PC-3 (cell line): Measurements from ENCODE around the gene LRP1B. TPM values are rescaled to one million over a fixed set of nuclear protein-coding genes. Genes with fewer than 3 reads are reported as not detected.
A peak's percentile ranks its signal among the peaks of the same experiment; 100 is the strongest.

ENCODE experiments used
- ATAC-seq: fragments of 200-7000 bp; cut with Tn5 transposase; 2 replicates; pipeline ENCODE4 v1.9.1; 2020; ENCODE audit warnings: mild to moderate bottlenecking, moderate library complexity
- BruUV-seq: library from RNA; stranded (reverse); fragments of 400-500 nt; replicated peaks from 2 replicates; lab custom pipeline; 2021; lab: Mats Ljungman, UMichigan
- CTCF ChIA-PET: fragments of 300-600 bp; sonication (Branson Sonifier 250); formaldehyde crosslinking; loops from one replicate; lab custom pipeline; 2022; ENCODE audit warnings: antibody characterized with exemption; lab: Charles Lee
- POLR2A ChIA-PET: fragments of 300-600 bp; sonication (Branson Sonifier 250); formaldehyde crosslinking; loops from one replicate; lab custom pipeline; 2022; ENCODE audit warnings: antibody characterized with exemption; ENCODE audit not compliant: unreplicated experiment; lab: Charles Lee
- DNase-seq: peaks from one replicate; pipeline ENCODE4 v3.0.0-alpha.2; 2015
- H2AFZ ChIP-seq: fragments of 300-600 bp; sonication (generic); 2 replicates; pipeline ENCODE4 v1.6.0; 2016; ENCODE audit warnings: antibody characterized with exemption, low read length
- H3F3A ChIP-seq: fragments of 300-600 bp; sonication (generic); one replicate; pipeline ENCODE4 v1.6.0; 2017; ENCODE audit warnings: antibody characterized with exemption, low read length, control low read depth, mild to moderate bottlenecking; ENCODE audit not compliant: unreplicated experiment
- H3K27ac ChIP-seq: fragments of 300-600 bp; sonication (generic); 2 replicates; pipeline ENCODE4 v1.5.1; 2016; ENCODE audit warnings: mild to moderate bottlenecking, low read length
- H3K27me3 ChIP-seq: fragments of 300-600 bp; sonication (generic); 2 replicates; pipeline ENCODE4 v1.6.1; 2016; ENCODE audit warnings: low read length, mixed read lengths
- H3K36me3 ChIP-seq: fragments of 300-600 bp; sonication (generic); 2 replicates; pipeline ENCODE4 v1.6.1; 2016; ENCODE audit warnings: low read depth, mixed run types, low read length, mixed read lengths
- H3K4me1 ChIP-seq: fragments of 300-600 bp; sonication (generic); 2 replicates; pipeline ENCODE4 v1.5.1; 2016; ENCODE audit warnings: low read length; ENCODE audit not compliant: insufficient read depth
- H3K4me2 ChIP-seq: fragments of 300-600 bp; sonication (generic); 2 replicates; pipeline ENCODE4 v1.6.0; 2016; ENCODE audit warnings: low read length
- H3K4me3 ChIP-seq: fragments of 300-600 bp; sonication (generic); 2 replicates; pipeline ENCODE4 v1.5.1; 2016; ENCODE audit warnings: mild to moderate bottlenecking, low read length, mixed read lengths
- H3K79me2 ChIP-seq: fragments of 300-600 bp; sonication (generic); 2 replicates; pipeline ENCODE4 v1.6.1; 2017; ENCODE audit warnings: low read length, mixed read lengths
- H3K9ac ChIP-seq: fragments of 300-600 bp; sonication (generic); 2 replicates; pipeline ENCODE4 v1.6.0; 2016; ENCODE audit warnings: mild to moderate bottlenecking, low read length
- H3K9me2 ChIP-seq: fragments of 300-600 bp; sonication (generic); replicated peaks from 2 replicates; pipeline ENCODE4 v1.6.1; 2016; ENCODE audit warnings: mixed run types, low read length, mixed read lengths
- H3K9me3 ChIP-seq: fragments of 300-600 bp; sonication (generic); 2 replicates; pipeline ENCODE4 v1.6.1; 2016; ENCODE audit warnings: low read length, mixed read lengths
- H4K20me1 ChIP-seq: fragments of 300-600 bp; sonication (generic); 2 replicates; pipeline ENCODE4 v1.6.1; 2016; ENCODE audit warnings: low read length, mixed read lengths
- EZH2 ChIP-seq: fragments of 300-600 bp; sonication (generic); IDR thresholded peaks from one replicate; pipeline ENCODE4 v1.6.1; 2017; ENCODE audit warnings: antibody characterized with exemption, mild to moderate bottlenecking, low read length; ENCODE audit not compliant: unreplicated experiment
- EZH2phosphoT487 ChIP-seq: fragments of 300-600 bp; sonication (generic); IDR thresholded peaks from 2 replicates; pipeline ENCODE4 v1.6.1; 2018; ENCODE audit warnings: mild to moderate bottlenecking, antibody characterized with exemption, low read length, borderline replicate concordance
- intact Hi-C: fragments of 100-400 bp; cut with micrococcal nuclease; formaldehyde crosslinking; loops from 2 replicates; pipeline ENCODE4 v1.9.0; 2023
- total RNA-seq: library from RNA; depleted of rRNA; stranded (reverse); fragments of >200 nt; gene quantifications from 2 replicates; pipeline ENCODE4 v1.2.3, GENCODE V29; 2014
- TF ChIP-seq, protein P1 (sequence below): fragments of 300-600 bp; sonication (generic); conservative IDR thresholded peaks from 2 replicates; pipeline ENCODE4 v1.5.1; 2017; ENCODE audit warnings: antibody characterized with exemption, low read depth, mild to moderate bottlenecking, low read length

LRP1B gene
- total RNA-seq, 1 experiment from 2014 or later = 0.04 TPM

DNA sequence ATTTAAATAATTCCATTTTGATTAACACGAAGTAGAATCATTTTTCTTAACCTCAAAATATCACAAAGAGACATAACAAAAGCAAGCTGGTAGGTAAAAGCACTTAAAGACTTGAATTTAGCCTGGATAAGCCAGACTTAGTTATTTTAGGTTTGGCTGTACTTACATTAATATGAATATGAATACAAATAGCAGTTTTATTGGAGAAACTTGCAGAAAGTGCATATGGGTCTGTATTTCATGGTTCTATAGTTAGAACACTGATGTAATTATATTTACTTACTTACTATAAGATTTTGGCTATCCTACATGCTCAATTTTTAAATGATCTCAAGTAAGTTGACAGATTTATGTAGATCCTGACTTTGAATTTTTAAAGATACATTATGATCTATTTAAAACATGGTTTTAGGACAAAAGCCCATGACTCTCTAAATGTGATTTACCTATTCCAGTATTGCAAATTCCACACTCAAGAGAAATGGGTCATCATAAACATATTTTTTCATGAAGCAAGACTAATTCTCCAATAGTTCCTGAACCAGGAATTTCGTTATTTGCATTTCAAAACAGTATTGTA, 1775.2 kb downstream of the LRP1B start:
- ChIA-PET CTCF (no interaction called here), POLR2A (no interaction called here)
- Histone ChIP-seq H3K4me1 (peaks cover 9% of the 10 kb centered on the region), H3F3A (no peaks in the 10 kb centered on the region), H3K4me2 (no peak overlapping the region), H3K4me3 (no peak overlapping the region), H3K27ac (no peak overlapping the region), H3K9ac (no peak overlapping the region), H4K20me1 (no peaks in the 10 kb centered on the region), H3K9me3 (no peaks in the 10 kb centered on the region), H3K27me3 (no peaks in the 10 kb centered on the region), H3K36me3 (no peaks in the 10 kb centered on the region), H3K79me2 (no peaks in the 10 kb centered on the region), H2AFZ (no peak overlapping the region), H3K9me2 (no peaks in the 10 kb centered on the region)
- no peak for ATAC-seq
- no peak for DNase-seq
- no TSS peak for BruUV-seq
- intact Hi-C loops = no loop called here
- no peak for TF ChIP-seq EZH2
- TF ChIP-seq, protein P1, sequence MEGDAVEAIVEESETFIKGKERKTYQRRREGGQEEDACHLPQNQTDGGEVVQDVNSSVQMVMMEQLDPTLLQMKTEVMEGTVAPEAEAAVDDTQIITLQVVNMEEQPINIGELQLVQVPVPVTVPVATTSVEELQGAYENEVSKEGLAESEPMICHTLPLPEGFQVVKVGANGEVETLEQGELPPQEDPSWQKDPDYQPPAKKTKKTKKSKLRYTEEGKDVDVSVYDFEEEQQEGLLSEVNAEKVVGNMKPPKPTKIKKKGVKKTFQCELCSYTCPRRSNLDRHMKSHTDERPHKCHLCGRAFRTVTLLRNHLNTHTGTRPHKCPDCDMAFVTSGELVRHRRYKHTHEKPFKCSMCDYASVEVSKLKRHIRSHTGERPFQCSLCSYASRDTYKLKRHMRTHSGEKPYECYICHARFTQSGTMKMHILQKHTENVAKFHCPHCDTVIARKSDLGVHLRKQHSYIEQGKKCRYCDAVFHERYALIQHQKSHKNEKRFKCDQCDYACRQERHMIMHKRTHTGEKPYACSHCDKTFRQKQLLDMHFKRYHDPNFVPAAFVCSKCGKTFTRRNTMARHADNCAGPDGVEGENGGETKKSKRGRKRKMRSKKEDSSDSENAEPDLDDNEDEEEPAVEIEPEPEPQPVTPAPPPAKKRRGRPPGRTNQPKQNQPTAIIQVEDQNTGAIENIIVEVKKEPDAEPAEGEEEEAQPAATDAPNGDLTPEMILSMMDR = no peak
- TF ChIP-seq EZH2phosphoT487 = no peak

DNA sequence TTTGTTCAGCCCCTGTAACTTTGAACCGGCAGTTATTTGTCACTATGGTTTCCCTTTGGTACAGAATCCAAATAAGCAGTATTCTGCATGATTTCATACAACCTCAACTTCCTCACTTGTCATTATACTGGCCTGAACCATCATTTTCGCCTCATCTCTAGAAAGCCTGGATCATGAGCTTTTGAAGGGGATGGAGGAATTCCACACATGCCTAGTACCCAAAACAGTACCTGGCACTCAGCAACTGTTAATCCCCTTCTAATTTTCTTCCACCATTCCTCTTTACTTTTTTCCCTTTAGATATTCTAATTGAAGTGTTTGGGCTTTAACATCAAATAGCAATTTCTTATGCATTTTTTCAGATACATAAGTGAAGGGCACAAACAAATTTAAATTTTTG, 1776.3 kb downstream of the LRP1B start:
- TF ChIP-seq EZH2phosphoT487 = no peak
- Histone ChIP-seq H3K4me1 (peaks cover 9% of the 10 kb centered on the region), H3K27ac (no peak overlapping the region), H3F3A (no peaks in the 10 kb centered on the region), H3K4me3 (no peak overlapping the region), H4K20me1 (no peaks in the 10 kb centered on the region), H2AFZ (no peak overlapping the region), H3K9ac (no peak overlapping the region), H3K79me2 (no peaks in the 10 kb centered on the region), H3K27me3 (no peaks in the 10 kb centered on the region), H3K4me2 (no peak overlapping the region), H3K9me3 (no peaks in the 10 kb centered on the region), H3K36me3 (no peaks in the 10 kb centered on the region), H3K9me2 (no peaks in the 10 kb centered on the region)
- intact Hi-C loops = no loop called here
- no TSS peak for BruUV-seq
- DNase-seq (no peak), ATAC-seq (no peak)
- POLR2A ChIA-PET = no interaction called here
- CTCF ChIA-PET = no interaction called here

GRCh38 chr2:140353541-140353940, 1777.3 kb downstream of the LRP1B start:
- BruUV-seq = no TSS peak
- no peaks in the 10 kb centered on the region for H3K27me3 ChIP-seq
- intact Hi-C loops = no loop called here
- POLR2A ChIA-PET = no interaction called here
- TF ChIP-seq, protein P1 = no peak
- no peak for TF ChIP-seq EZH2
- TF ChIP-seq EZH2phosphoT487 = no peak
- no peak overlapping the region for H2AFZ ChIP-seq
- DNase-seq (peak; percentile 90), ATAC-seq (peak; percentile 85)
- H3K4me1 ChIP-seq = peaks cover 9% of the 10 kb centered on the region
- H3K9ac ChIP-seq = no peak overlapping the region
- H4K20me1 ChIP-seq = no peaks in the 10 kb centered on the region
- 0 out of 2 replicates have a peak overlapping the region, but pooled peaks have one; percentile 3 for H3K4me2 ChIP-seq
- H3F3A ChIP-seq = no peaks in the 10 kb centered on the region
- H3K79me2 ChIP-seq = no peaks in the 10 kb centered on the region
- CTCF ChIA-PET = no interaction called here
- peak overlapping the region; percentile 22; the same call in 1 of the 2 replicates for H3K27ac ChIP-seq
- H3K9me2 ChIP-seq = no peaks in the 10 kb centered on the region
- no peak overlapping the region for H3K4me3 ChIP-seq
- H3K9me3 ChIP-seq = no peaks in the 10 kb centered on the region
- H3K36me3 ChIP-seq = no peaks in the 10 kb centered on the region
